ENCODE results near the gene ARHGAP24.

DNA sequence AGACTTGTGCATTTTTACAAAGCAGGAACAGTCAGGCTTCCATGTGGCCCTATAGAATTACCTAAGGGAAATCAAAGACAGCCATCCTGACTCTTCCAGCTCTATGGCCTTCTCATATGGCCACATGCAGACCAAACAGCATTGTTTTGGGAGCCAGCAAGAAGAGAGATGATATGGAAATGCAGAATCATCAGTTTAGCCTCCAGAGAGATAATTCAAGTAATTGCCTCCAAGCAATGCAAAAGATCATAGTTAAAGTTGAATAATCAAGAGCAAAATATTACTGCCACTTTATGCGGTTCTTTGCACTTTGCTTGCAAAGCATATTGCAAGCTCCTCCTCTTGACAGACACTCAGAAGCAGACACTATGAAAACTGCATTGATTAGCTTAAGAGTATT, 207.4 kb downstream of the ARHGAP24 start:
- no peak for TF ChIP-seq POLR2A (IDR thresholded peaks at IDR 0.05)
- TF ChIP-seq, protein P1, sequence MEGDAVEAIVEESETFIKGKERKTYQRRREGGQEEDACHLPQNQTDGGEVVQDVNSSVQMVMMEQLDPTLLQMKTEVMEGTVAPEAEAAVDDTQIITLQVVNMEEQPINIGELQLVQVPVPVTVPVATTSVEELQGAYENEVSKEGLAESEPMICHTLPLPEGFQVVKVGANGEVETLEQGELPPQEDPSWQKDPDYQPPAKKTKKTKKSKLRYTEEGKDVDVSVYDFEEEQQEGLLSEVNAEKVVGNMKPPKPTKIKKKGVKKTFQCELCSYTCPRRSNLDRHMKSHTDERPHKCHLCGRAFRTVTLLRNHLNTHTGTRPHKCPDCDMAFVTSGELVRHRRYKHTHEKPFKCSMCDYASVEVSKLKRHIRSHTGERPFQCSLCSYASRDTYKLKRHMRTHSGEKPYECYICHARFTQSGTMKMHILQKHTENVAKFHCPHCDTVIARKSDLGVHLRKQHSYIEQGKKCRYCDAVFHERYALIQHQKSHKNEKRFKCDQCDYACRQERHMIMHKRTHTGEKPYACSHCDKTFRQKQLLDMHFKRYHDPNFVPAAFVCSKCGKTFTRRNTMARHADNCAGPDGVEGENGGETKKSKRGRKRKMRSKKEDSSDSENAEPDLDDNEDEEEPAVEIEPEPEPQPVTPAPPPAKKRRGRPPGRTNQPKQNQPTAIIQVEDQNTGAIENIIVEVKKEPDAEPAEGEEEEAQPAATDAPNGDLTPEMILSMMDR (IDR thresholded peaks at IDR 0.05): no peak

Measured in right lobe of liver (tissue), 4 donors.